Articular chondrocyte of knee joint (primary cell): ENCODE results near the gene PIH1D2. TPM values are rescaled to one million over a fixed set of nuclear protein-coding genes. Genes with fewer than 3 reads are reported as not detected.

Source experiments
- small RNA-seq: library from RNA; depleted of rRNA; stranded (forward); fragments of <200 nt; gene quantifications from one replicate; pipeline ENCODE3, GENCODE V24; 2012
- total RNA-seq: library from RNA; depleted of rRNA; stranded (reverse); fragments of >200 nt; gene quantifications from 2 replicates; pipeline ENCODE4 v1.2.3, GENCODE V29; 2012

Gene PIH1D2
- total RNA-seq = 5.5 and 7.2 TPM in 2 replicates

DNA sequence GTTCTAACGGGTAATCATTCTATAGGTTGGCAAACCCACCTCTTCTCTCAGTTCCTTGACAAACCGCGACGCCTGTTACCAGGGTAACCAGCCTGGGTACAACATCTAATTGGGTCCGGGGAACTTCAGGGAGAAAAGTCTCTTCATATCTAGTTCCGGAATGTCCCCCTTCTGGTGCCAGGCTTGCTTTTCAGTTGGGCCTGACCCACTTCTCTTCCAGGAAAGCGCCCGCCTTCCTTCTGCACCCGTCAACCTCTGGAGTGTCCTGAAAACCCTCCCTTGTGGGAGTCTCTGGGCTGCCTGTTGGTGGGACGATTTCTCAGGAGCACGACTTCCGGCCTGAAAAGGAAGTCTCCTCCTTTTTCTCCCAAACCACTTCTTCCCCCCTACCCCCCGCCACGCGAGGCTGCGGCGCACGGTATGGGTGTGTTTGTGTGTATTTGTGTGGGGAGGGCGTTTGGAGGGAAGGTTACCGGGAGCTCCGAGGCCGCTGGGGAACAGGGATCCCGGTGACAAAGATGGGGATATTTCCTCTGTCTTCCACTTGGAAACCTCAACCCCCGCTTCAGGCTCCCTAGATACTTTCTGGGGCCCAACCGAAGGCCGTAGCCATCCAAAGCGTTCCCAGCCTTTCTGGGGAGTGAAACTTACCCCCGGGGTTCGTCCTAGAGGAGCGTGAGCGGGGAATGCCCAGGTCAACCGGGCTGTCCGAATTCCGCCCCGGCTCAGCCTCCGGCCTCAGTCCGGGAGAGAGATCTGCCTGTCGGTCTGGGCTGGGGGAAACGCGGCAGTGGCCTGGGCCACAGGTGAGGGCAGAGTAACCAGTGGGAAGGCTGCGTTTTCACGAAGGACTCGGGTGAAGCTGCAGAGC is at the start of gene PIH1D2, which contains the start of gene NKAPD1:
Gene PIH1D2, minus strand, starts transcription at position 77 of the 871 bp plus-strand sequence. CDS start 843 bp downstream, outside the sequence.
Gene NKAPD1, plus strand, starts transcription at position 359 of the 871 bp plus-strand sequence. CDS start 1,276 bp downstream, outside the sequence.

DNA sequence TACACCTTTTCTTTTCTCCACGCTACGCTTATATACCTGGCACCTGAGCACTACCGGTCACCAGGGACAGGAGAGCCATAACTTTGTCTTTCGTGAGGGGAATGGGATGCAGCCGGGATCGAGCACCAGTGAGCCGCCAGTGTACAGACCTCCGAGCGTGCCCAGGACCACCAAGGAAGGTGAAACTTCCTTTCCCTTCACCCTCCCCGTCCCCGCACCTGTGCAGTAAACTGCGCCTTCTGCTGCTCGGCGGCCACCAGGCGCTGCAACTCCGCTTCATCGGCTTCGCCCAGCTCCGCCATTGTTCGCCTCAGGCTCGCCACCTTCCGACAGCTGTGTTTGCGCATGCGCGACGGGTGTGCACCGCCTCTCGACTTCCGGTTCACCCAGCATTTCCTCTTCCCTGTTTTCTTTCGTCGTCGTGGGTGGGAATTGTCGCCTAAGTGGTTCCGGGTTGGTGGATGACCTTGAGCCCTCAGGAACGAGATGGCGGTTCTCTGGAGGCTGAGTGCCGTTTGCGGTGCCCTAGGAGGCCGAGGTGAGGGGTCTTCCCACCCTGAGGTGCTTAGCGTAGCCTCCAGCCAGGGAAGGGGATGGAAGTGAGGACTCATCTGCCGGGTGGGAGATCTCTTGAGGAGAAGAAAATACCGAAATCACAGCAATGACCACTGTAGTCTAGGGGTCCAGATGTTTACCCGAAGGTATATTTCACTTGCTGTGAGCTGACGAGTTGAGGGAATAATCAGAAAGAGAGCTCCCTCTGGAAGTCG is 12.8 kb upstream of the PIH1D2 start, which contains the start of the genes SDHD and TIMM8B:
Gene SDHD, plus strand, starts transcription at position 452 of the 770 bp plus-strand sequence. Its CDS starts 35 bp downstream, at position 487.
Gene TIMM8B, minus strand, starts transcription at position 335 of the 770 bp plus-strand sequence. Its CDS starts 33 bp downstream, at position 302.

GRCh38 chr11:112024773-112025678 is 48.8 kb downstream of the PIH1D2 start, which contains the start of gene DLAT:
Gene DLAT, plus strand, starts transcription at chr11:112025408. Its CDS starts 65 bp downstream, at chr11:112025473.

Small RNA genes within 50 kb of the gene (small RNA-seq; reads per million reads assigned to genes)
- gene AP000907.3 (not detected), gene RNU6-893P (not detected)

Other genes starting within 250 kb of the PIH1D2 start
- 43.1 and 44.0 TPM in 2 replicates for gene ALG9, start 202.4 kb downstream of the PIH1D2 start, total RNA-seq
- gene FDXACB1, start 194.9 kb downstream of the PIH1D2 start, total RNA-seq = 1.7 and 2.6 TPM in 2 replicates
- 7.1 and 9.8 TPM in 2 replicates for gene CFAP68, start 194.5 kb downstream of the PIH1D2 start, total RNA-seq
- gene CRYAB, start 162.2 kb downstream of the PIH1D2 start, total RNA-seq = 93.2 and 117 TPM in 2 replicates
- 1.7 and 2.2 TPM in 2 replicates for gene HSPB2, start 161.3 kb downstream of the PIH1D2 start, total RNA-seq
- 1.7 and 2.0 TPM in 2 replicates for gene C11orf52, start 155.1 kb downstream of the PIH1D2 start, total RNA-seq
- gene DIXDC1, start 136.7 kb downstream of the PIH1D2 start, total RNA-seq = 45.7 and 53.0 TPM in 2 replicates
- gene DLAT, start 48.6 kb downstream of the PIH1D2 start, total RNA-seq = 37.8 and 42.7 TPM in 2 replicates
- gene NKAPD1, start 282 bp upstream of the PIH1D2 start, total RNA-seq = 34.9 and 40.3 TPM in 2 replicates
- 38.6 and 48.5 TPM in 2 replicates for gene TIMM8B, start 12.7 kb upstream of the PIH1D2 start, total RNA-seq
- 121 and 134 TPM in 2 replicates for gene SDHD, start 12.9 kb upstream of the PIH1D2 start, total RNA-seq
- gene IL18, start 90.1 kb upstream of the PIH1D2 start, total RNA-seq = 0.39 TPM in 1 of 2 replicates, not detected in the other
- gene TEX12, start 93.4 kb upstream of the PIH1D2 start, total RNA-seq = 0.54 and 0.65 TPM in 2 replicates
- 1.5 and 2.0 TPM in 2 replicates for gene BCO2, start 101.5 kb upstream of the PIH1D2 start, total RNA-seq
- 41.7 and 48.6 TPM in 2 replicates for gene PTS, start 152.4 kb upstream of the PIH1D2 start, total RNA-seq
- gene PLET1, start 186.8 kb upstream of the PIH1D2 start, total RNA-seq = not detected in 2 replicates